Breast epithelium (tissue), 3 donors: Measurements from ENCODE around the gene IQCN.
A peak's percentile ranks its signal among the peaks of the same experiment; 100 is the strongest.

Experiments
- CTCF ChIP-seq, 3 donors: fragments of 450-650 bp; IDR thresholded peaks; one replicate each; pipeline ENCODE4 v1.5.1; 2016 to 2017; ENCODE audit warnings: antibody characterized with exemption in 3 of 3, mild to moderate bottlenecking in 3 of 3, moderate library complexity in 3 of 3
- POLR2AphosphoS5 ChIP-seq, 3 donors: sonication (generic); formaldehyde crosslinking; IDR thresholded peaks; one replicate each; pipeline ENCODE4 v1.6.1; 2017; ENCODE audit warnings: antibody characterized with exemption in 3 of 3

- TF ChIP-seq POLR2AphosphoS5 (IDR thresholded peaks at IDR 0.05), result peak; percentile 35 to 73 (median 56)
- peak in 2 of 3 donors; percentile 13 to 18 for TF ChIP-seq CTCF (IDR thresholded peaks at IDR 0.05)
Measured at GRCh38 chr19:18282021-18282787, 8.0 kb upstream of the IQCN start.
